ENCODE data around the gene SS18.

SS18 gene

GRCh38 chr18:25983730-25984129 lies 106.7 kb downstream of the SS18 start:
- TF ChIP-seq CTCF (IDR thresholded peaks at IDR 0.05; ENCODE audit: low read depth, low read length), result no peak
- DNase-seq (ENCODE audit: extremely low read depth, low read depth), result no peak

- DNase-seq (ENCODE audit: extremely low read depth, low read depth), result no peak
- no peak for TF ChIP-seq CTCF (IDR thresholded peaks at IDR 0.05; ENCODE audit: low read depth, low read length)
These were observed 107.5 kb downstream of the SS18 start for GRCh38 chr18:25982961-25983360.

GRCh38 chr18:25982153-25982552 lies 108.3 kb downstream of the SS18 start:
- no peak for TF ChIP-seq CTCF (IDR thresholded peaks at IDR 0.05; ENCODE audit: low read depth, low read length)
- no peak for DNase-seq (ENCODE audit: extremely low read depth, low read depth)

DNA sequence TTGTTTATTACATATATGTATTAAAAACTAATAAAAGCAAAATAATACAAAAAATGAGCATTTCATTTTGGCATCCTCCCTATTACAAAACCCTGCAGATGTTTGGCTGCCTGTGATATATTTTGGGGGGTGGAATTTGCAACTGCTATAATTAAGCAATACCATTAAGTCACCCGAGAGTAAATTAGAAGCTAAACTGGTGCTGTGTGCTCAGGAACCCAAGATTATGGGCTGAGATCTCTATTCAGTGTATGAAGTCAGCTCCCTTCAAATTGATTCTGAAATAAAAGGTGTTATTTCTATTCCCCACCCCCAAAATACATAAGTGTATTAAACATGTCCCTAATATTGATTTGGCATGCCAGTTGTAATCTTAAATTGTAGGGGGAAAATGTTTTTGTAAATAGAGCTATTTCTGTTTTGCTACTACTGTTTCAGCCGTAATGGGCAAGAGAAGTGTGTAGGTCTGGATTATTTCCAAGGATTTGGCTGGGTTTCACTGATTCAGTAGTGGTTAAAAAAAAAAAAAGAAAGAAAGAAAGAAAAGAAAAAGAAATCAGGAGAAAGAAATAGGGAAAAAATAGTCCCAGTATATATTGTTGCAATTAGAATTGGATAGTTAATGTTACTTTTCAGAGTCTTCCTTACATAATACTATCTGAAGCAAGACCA lies 110.9 kb downstream of the SS18 start:
- TF ChIP-seq CTCF (IDR thresholded peaks at IDR 0.05; ENCODE audit: low read depth, low read length), result no peak
- DNase-seq (ENCODE audit: extremely low read depth, low read depth), result no peak

DNA sequence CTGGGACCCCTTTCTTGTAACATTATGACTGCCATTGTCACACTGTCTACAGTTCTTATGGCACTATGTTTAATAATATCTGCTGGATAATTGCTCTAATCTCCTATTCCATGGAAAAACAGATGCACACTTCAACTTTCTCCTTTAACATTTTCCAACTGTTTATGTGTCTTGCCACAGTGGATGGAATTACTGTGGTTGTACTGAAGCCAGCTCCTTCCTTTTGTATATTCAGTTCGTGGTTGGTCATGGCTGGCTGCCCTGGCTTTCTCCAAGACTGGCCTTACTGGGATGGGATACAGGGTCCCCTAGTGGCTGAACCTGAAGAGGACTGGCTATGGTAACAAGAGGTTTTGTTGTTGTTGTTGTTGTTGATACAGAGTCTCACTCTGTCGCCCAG lies 113.9 kb downstream of the SS18 start:
- no peak for DNase-seq (ENCODE audit: extremely low read depth, low read depth)
- TF ChIP-seq CTCF (IDR thresholded peaks at IDR 0.05; ENCODE audit: low read depth, low read length), result no peak; the same call in 1 of the 2 replicates

GRCh38 chr18:25974630-25975077 lies 115.8 kb downstream of the SS18 start:
- TF ChIP-seq CTCF (IDR thresholded peaks at IDR 0.05; ENCODE audit: low read depth, low read length), result no peak
- DNase-seq (ENCODE audit: extremely low read depth, low read depth), result no peak
